Upper lobe of left lung (tissue), 6 donors: ENCODE measurements around the gene SLC1A2. TPM values are rescaled to one million over a fixed set of nuclear protein-coding genes. Genes with fewer than 3 reads are reported as not detected.
"Not testable (repeated sequence)": the region's sequence is repeated elsewhere in the genome, so short reads cannot be mapped to it uniquely, and the experiment has no call there.

Experiments
- ATAC-seq, 2 donors: fragments of 200-7000 bp; cut with Tn5 transposase; one replicate each; pipeline ENCODE4 v1.9.1; 2022; ENCODE audit warnings: mild to moderate bottlenecking in 2 of 2, moderate library complexity in 2 of 2; ENCODE audit not compliant: low FRiP score in 2 of 2
- DNase-seq, 2 donors: peaks; one replicate each; pipeline ENCODE4 v3.0.0-alpha.2; 2019 to 2020
- H3K27ac ChIP-seq, 4 donors: fragments of 200-600 bp; sonication (generic); one replicate each; pipeline ENCODE4 v1.5.1; 2016 to 2019
- H3K27me3 ChIP-seq, 4 donors: fragments of 200-600 bp; sonication (generic); one replicate each; pipeline ENCODE4 v1.5.1; 2017 to 2019
- H3K36me3 ChIP-seq, 4 donors: fragments of 200-600 bp; sonication (generic); one replicate each; pipeline ENCODE4 v1.5.1; 2016 to 2019
- H3K4me1 ChIP-seq, 4 donors: fragments of 200-600 bp; sonication (generic); one replicate each; pipeline ENCODE4 v1.5.1; 2018 to 2019
- H3K4me3 ChIP-seq, 4 donors: fragments of 200-600 bp; sonication (generic); one replicate each; pipeline ENCODE4 v1.5.1; 2017 to 2019; ENCODE audit warnings: mild to moderate bottlenecking in 2 of 4, moderate library complexity in 1 of 4
- H3K9me3 ChIP-seq, 4 donors: fragments of 200-600 bp; sonication (generic); one replicate each; pipeline ENCODE4 v1.5.1; 2018 to 2019
- EP300 ChIP-seq, 4 donors: sonication (generic); formaldehyde crosslinking; IDR thresholded peaks; one replicate each; pipeline ENCODE4 v1.5.1; 2017; ENCODE audit warnings: antibody characterized with exemption in 4 of 4, control low read depth in 2 of 4
- POLR2A ChIP-seq, 4 donors: fragments of 450-650 bp; IDR thresholded peaks; one replicate each; pipeline ENCODE4 v1.5.1; 2016 to 2017; ENCODE audit warnings: antibody characterized with exemption in 4 of 4, mild to moderate bottlenecking in 2 of 4
- POLR2AphosphoS5 ChIP-seq, 2 donors: sonication (generic); formaldehyde crosslinking; IDR thresholded peaks; one replicate each; pipeline ENCODE4 v1.5.1; 2017; ENCODE audit warnings: antibody characterized with exemption in 2 of 2
- WGBS, 2 donors: methylation state at CpG; one replicate each; pipeline ENCODE4 v1.1.5; 2017 to 2018; 5-methylcytosine and 5-hydroxymethylcytosine counted together
- total RNA-seq, 6 donors: library from RNA; depleted of rRNA in 4 of 6; stranded (reverse); fragments of >200 nt in 4 of 6; gene quantifications; one replicate each; pipeline versions ENCODE4 v1.1.0 to v1.2.1, GENCODE V29; 2016 to 2021
- TF ChIP-seq, protein P1 (sequence below), 6 experiments: fragments of 450-650 bp in 4 of 6; fragments of 200-600 bp in 2 of 6; sonication (generic) in 2 of 6; IDR thresholded peaks; one replicate each; pipeline ENCODE4 v1.5.1; 2016 to 2019; ENCODE audit warnings: antibody characterized with exemption in 6 of 6
- donor health status: DM: no; HTN: no; CAD: no; lungs with moderate emphysema.
- donor health status: DM: no; HTN: yes; CAD: no; lungs with severe emphysema.

Gene SLC1A2
- total RNA-seq, 6 donors from 2014 or later = 1.5 to 3.1 (median 2.0) TPM

DNA sequence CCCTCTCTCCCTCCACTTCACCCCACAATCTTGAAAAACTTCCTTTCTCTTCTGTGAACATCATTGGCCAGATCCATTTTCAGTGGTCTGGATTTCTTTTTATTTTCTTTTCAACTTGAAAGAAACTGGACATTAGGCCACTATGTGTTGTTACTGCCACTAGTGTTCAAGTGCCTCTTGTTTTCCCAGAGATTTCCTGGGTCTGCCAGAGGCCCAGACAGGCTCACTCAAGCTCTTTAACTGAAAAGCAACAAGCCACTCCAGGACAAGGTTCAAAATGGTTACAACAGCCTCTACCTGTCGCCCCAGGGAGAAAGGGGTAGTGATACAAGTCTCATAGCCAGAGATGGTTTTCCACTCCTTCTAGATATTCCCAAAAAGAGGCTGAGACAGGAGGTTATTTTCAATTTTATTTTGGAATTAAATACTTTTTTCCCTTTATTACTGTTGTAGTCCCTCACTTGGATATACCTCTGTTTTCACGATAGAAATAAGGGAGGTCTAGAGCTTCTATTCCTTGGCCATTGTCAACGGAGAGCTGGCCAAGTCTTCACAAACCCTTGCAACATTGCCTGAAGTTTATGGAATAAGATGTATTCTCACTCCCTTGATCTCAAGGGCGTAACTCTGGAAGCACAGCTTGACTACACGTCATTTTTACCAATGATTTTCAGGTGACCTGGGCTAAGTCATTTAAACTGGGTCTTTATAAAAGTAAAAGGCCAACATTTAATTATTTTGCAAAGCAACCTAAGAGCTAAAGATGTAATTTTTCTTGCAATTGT is 188.1 kb downstream of the SLC1A2 start:
- peak in 1 of 2 donors; percentile 63 for DNase-seq
- no peak overlapping the region for H3K4me3 ChIP-seq
- TF ChIP-seq, protein P1, sequence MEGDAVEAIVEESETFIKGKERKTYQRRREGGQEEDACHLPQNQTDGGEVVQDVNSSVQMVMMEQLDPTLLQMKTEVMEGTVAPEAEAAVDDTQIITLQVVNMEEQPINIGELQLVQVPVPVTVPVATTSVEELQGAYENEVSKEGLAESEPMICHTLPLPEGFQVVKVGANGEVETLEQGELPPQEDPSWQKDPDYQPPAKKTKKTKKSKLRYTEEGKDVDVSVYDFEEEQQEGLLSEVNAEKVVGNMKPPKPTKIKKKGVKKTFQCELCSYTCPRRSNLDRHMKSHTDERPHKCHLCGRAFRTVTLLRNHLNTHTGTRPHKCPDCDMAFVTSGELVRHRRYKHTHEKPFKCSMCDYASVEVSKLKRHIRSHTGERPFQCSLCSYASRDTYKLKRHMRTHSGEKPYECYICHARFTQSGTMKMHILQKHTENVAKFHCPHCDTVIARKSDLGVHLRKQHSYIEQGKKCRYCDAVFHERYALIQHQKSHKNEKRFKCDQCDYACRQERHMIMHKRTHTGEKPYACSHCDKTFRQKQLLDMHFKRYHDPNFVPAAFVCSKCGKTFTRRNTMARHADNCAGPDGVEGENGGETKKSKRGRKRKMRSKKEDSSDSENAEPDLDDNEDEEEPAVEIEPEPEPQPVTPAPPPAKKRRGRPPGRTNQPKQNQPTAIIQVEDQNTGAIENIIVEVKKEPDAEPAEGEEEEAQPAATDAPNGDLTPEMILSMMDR (IDR thresholded peaks at IDR 0.05) = no peak
- TF ChIP-seq POLR2A (IDR thresholded peaks at IDR 0.05) (no peak), EP300 (IDR thresholded peaks at IDR 0.05) (no peak), POLR2AphosphoS5 (IDR thresholded peaks at IDR 0.05) (no peak)
- H3K27ac ChIP-seq = no peak overlapping the region
- peaks cover 7 to 17% (median 11%) of the 10 kb centered on the region in 4 donors for H3K4me1 ChIP-seq
- H3K27me3 ChIP-seq = no peaks in the 10 kb centered on the region
- H3K36me3 ChIP-seq = peaks cover 3 to 50% (median 11%) of the 10 kb centered on the region in 4 donors
- no peaks in the 10 kb centered on the region for H3K9me3 ChIP-seq
- WGBS, 2 donors = 83 to 84% methylated on average over 5 of the region's 5 CpGs
- ATAC-seq = no peak

DNA sequence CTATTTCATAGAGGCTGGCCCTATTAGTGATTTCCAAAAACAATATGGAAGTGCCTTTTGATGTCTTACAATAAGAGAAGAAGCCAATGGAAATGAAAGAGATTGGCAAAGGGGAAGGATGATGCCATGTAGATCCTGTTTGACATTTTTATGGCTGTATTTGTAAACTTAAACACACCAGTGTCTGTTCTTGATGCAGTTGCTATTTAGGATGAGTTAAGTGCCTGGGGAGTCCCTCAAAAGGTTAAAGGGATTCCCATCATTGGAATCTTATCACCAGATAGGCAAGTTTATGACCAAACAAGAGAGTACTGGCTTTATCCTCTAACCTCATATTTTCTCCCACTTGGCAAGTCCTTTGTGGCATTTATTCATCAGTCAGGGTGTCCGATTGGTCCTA is 189.0 kb downstream of the SLC1A2 start:
- ATAC-seq = no peak
- WGBS, 2 donors = 73 to 92% methylated on average over 1 of the region's 1 CpG
- peaks cover 5 to 58% (median 11%) of the 10 kb centered on the region in 4 donors for H3K36me3 ChIP-seq
- DNase-seq = no peak
- H3K4me1 ChIP-seq = peaks cover 6 to 14% (median 10%) of the 10 kb centered on the region in 4 donors
- H3K4me3 ChIP-seq = no peak overlapping the region
- no peaks in the 10 kb centered on the region for H3K27me3 ChIP-seq
- H3K9me3 ChIP-seq = no peaks in the 10 kb centered on the region
- no peak overlapping the region for H3K27ac ChIP-seq
- no peak for TF ChIP-seq POLR2AphosphoS5 (IDR thresholded peaks at IDR 0.05)
- TF ChIP-seq EP300 (IDR thresholded peaks at IDR 0.05) = no peak
- TF ChIP-seq, protein P1 (IDR thresholded peaks at IDR 0.05) = no peak
- TF ChIP-seq POLR2A (IDR thresholded peaks at IDR 0.05) = no peak

DNA sequence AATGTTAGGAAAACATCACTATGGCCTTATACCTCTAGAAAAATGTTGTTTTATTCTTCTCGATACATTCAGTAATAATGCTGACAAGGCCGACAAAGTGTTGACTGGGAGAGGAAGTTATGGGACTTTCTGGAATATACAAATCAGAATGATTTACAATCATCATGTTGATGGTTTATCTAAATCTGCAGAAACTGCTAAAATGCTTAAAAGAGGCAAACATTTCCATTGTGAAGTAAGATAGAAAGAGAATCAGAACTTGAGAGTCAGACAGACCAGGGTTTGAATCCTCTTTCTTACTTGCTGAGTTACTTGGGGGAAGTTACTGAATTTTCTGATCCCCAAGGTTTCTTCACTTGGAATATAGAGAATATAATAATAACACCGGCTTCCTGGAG is 191.0 kb downstream of the SLC1A2 start:
- ATAC-seq = peak in 1 of 2 donors; percentile 6

DNA sequence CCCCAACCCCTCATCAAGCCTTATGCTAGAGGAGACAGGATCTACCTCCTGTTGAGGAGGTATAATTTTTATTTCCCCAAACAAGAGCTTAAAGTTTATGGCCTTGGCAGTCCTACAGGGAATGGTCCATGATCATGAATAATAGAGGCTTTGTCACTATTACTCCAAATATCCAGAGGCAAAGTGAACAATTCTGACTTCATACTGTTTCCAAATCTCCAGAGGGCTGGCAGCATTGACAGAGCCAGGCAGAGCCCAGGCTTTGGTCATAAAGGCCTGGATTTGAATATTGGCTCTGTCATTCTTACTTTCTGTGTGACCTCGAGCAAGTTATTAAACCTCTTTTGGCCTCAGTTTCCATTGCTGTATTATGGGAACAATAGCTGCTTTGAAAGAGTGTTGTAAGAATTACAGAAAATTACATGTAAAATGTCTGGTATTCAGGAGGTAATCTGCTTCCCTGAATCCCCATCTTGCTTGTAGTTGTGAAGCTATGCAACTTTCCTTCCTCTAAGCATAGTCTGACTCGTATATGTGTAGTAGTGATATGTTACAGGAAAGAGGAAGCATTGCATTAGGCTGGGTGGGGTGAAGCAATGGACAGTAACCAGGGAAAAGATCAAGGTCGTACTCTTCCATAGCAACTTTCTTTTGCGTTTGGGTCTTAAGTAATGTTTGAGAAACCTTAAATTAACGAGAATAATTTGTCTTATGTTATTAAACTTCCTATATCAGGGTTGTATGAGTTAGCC is 191.6 kb downstream of the SLC1A2 start:
- 63 to 67% methylated on average over 5 of the region's 5 CpGs for WGBS, 2 donors
- no peaks in the 10 kb centered on the region for H3K27me3 ChIP-seq
- ATAC-seq (peak; percentile 71 to 83), DNase-seq (peak in 1 of 2 donors; percentile 56)
- TF ChIP-seq POLR2A (IDR thresholded peaks at IDR 0.05) (no peak), EP300 (IDR thresholded peaks at IDR 0.05) (peak in 1 of 4 donors; percentile 24), POLR2AphosphoS5 (IDR thresholded peaks at IDR 0.05) (peak in 1 of 2 donors; percentile 80)
- TF ChIP-seq, protein P1 (IDR thresholded peaks at IDR 0.05) = no peak
- peaks cover 12 to 83% (median 26%) of the 10 kb centered on the region in 4 donors for H3K36me3 ChIP-seq
- no peak overlapping the region for H3K4me3 ChIP-seq
- H3K27ac ChIP-seq = peak overlapping the region; percentile 32 to 78 (median 60)
- no peaks in the 10 kb centered on the region for H3K9me3 ChIP-seq
- H3K4me1 ChIP-seq = peaks cover 3 to 10% (median 8%) of the 10 kb centered on the region in 4 donors

More for the DNA sequence above, 191.0 kb downstream of the SLC1A2 start:
- peak overlapping the region; percentile 7 to 78 (median 54) for H3K27ac ChIP-seq
- H3K36me3 ChIP-seq = peaks cover 6 to 77% (median 24%) of the 10 kb centered on the region in 4 donors
- peaks cover 3 to 14% (median 10%) of the 10 kb centered on the region in 4 donors for H3K4me1 ChIP-seq
- H3K9me3 ChIP-seq = no peaks in the 10 kb centered on the region
- WGBS, 2 donors = 61 to 67% methylated on average over 3 of the region's 3 CpGs
- no peak for TF ChIP-seq POLR2A (IDR thresholded peaks at IDR 0.05)
- TF ChIP-seq, protein P1 (IDR thresholded peaks at IDR 0.05) = no peak
- TF ChIP-seq POLR2AphosphoS5 (IDR thresholded peaks at IDR 0.05) = no peak
- no peak for TF ChIP-seq EP300 (IDR thresholded peaks at IDR 0.05)
- DNase-seq = no peak
- H3K4me3 ChIP-seq = no peak overlapping the region
- no peaks in the 10 kb centered on the region for H3K27me3 ChIP-seq

DNA sequence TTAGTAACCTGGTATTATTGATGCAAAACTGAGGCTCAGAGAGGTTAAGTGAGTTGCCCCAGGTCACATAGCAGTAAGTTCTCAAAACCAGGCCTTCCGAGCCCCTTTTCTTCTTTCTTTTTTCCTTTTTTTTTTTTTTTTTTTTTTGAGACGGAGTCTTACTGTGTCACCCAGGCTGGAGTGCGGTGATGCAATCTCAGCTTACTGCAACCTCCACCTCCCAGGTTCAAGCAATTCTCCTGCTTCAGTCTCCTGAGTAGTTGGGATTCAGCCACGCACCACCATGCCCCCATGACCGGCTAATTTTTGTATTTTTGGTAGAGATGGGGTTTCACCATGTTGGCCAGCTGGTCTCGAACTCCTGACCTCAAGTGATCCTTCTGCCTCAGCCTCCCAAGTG is 192.6 kb downstream of the SLC1A2 start:
- not testable (repeated sequence) for ATAC-seq, H3K4me3 ChIP-seq, H3K27me3 ChIP-seq, H3K9me3 ChIP-seq
- peaks cover 12 to 93% (median 30%) of the 10 kb centered on the region in 4 donors for H3K36me3 ChIP-seq
- peak overlapping the region; percentile 32 to 78 (median 60) for H3K27ac ChIP-seq
- DNase-seq = peak in 1 of 2 donors; percentile 76
- peaks cover 0 to 10% (median 4%) of the 10 kb centered on the region in 4 donors for H3K4me1 ChIP-seq
- 81 to 83% methylated on average over 6 of the region's 6 CpGs for WGBS, 2 donors
